ENCODE results near the gene SLC44A1.

GRCh38 chr9:105361873-105362272, 117.4 kb downstream of the SLC44A1 start:
- TF ChIP-seq CTCF (IDR thresholded peaks at IDR 0.05; ENCODE audit: low read length) (no peak), EZH2 (IDR thresholded peaks at IDR 0.05; ENCODE audit: borderline replicate concordance, low read length) (no peak)

Measured in OCI-LY1 (cell line).